GM21528 (cell line): ENCODE measurements around the gene MAPK6.

Source experiments
- ATAC-seq: cut with Tn5 transposase; IDR thresholded peaks from one replicate; pipeline ENCODE4 v1.9.1; 2021; ENCODE audit warnings: mild to moderate bottlenecking, moderate library complexity; ENCODE audit not compliant: unreplicated experiment, low FRiP score

The MAPK6 gene

DNA sequence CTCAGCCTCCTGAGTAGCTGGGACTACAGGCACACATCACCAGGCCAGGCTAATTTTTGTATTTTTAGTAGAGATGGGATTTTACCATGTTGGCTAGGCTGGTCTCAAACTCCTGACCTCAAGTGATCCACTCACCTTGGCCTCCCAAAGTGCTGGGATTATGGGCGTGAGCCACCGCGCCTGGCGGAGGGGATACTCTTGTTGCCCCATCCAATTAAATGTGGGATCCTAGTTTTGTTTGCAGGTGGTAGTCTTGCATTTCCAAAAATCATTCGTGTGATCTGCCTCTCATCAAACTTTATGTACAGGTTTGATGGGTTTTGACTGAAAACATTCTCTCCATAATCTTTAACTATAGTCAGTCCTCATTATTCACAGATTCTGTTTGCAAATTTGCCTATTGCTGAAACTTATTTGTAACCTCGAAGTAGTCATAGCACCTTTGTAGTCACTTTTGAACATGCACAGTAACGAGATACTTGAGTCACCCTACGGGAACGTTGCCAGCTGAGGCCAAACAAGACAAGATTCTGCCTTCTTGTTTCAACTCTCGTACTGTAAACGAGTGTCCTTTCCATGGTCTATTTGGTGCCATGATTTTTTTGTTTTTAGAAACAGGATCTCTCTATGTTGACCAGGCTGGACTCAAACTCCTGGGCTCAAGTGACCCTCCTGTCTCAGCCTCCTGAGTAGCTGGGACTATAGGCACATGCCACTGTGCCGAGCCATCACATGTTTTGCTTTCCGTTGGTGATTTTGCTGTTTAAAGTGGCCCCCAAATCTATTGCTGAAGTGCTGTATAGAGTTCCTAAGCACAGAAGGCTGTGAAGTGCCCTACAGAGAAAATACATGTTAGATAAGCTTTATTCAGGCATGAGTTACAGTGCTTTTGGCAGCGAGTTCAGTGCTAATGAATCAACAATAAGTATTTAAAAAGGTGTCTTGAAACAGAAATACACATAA is 8.1 kb upstream of the MAPK6 start:
- ATAC-seq, result no peak

DNA sequence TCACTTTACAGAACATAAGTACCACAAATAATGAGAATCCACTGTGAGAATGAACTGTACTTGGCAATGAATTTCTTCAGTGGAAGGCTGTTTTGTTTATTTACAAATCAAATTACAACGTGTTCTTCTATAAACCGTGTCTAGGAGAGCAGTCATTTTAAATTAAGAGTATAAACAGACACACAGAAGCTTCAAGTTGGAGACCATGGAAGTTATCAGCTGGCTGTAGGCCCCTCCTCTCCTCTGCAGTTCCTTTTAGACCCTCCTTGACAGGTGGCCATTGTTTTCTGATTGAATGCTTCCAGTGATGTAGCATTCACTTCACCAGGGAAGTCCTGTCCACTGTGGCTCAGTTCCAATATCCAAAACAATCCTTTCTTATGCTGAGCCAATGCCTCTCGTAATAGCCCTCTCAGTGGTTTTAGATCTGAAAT is 7.3 kb upstream of the MAPK6 start:
- ATAC-seq, result no peak

DNA sequence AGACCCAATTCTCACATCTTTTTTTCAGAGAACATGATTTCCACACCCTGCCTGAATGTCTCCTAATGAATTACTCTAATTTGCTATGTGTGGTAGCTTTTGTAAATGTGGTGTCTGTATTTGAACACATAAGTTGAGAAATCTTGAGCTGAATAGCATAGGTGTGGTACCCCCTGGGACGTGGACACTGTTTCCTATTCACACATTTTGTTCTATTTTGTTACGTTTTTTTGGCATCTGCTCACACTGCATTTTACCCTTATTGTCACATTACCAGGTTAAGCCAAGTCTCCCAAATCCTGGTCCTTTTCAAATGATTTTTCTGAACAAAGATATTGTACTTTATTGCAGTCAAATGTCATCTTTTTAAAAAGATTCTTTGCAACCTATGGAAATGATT is 6.8 kb upstream of the MAPK6 start:
- no peak for ATAC-seq

DNA sequence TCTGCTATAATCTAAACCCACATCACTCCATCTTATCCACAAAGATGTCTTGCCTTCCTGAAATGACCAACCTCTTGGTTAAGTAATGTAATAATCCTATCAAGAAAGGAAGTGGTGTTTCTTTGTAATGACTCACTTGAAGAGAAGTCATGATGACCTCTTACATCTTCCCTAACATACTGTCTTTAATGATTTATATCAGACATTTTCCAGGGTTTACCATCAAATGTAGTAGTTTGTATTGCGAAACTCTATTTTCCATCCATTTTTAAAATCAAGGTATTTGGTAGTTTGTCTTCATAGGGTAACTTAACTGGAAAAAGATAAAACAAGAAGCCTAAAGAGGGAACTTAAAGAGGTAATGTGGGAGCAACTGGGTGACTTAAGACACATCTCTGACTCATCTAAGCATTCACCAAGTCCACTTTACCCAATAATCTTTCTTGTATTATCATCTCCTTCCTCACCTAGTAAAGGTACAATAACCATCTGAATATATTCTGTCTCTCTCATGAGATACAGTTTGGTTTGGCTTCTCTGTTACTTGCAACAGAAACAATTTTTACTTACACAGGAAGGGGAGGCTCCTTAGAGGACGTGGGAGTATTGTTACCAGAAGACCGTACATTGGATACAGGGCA is 5.7 kb upstream of the MAPK6 start:
- no peak for ATAC-seq

DNA sequence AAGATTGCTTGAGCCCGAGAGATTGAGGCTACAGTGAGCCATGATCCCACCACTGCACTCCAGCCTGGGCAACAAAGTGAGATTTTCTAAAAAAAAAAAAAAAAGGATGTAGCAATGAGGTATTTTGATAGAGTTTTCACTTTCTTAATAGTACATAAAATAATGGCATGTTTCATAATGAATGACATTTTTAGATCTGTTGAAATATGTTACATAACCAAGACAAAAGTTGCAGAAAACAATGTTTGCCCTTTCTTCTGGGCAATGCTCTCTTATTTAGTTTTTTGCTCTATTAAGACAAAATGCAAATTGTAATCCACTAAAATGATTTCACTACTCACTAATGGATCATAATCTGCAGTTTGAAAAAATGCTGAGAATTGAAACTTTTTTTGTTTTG is 4.4 kb upstream of the MAPK6 start:
- no peak for ATAC-seq

DNA sequence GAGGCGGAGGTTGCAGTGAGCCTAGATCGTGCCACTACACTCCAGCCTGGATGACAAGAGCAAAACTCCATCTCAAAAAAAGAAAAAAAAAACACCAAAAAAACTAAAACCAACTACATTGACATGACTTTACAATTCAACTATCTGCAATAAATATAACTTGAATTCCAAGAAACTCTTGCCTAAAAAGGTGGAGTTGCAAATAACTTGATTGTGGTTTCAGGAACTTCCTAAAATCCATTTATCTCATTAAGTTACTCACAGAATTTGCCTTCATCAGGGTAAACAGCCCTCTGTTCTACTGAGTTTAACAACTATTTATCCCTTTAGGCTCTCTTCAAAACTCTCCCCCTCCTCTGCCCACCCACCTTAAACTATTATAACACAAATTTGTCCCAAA is 2.7 kb upstream of the MAPK6 start:
- no peak for ATAC-seq

DNA sequence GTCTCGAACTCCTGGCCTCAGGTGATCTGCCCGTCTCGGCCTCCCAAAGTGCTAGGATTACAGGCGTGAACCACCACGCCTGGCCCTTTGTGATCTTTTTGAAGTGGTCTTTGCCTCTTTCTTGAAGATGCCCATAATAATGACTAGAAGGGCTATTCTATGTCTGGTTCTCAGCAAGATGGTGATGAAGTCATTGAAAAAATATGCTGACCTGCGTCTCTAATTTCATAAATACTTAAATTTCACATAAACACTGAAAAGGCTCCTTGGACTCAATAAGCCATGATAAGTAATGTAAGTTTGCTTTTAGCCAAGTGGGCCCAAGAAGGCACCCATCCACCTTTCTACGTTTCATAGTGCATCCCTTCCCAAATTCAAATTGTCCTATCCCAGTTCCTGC is 775 bp upstream of the MAPK6 start:
- ATAC-seq, result no peak

DNA sequence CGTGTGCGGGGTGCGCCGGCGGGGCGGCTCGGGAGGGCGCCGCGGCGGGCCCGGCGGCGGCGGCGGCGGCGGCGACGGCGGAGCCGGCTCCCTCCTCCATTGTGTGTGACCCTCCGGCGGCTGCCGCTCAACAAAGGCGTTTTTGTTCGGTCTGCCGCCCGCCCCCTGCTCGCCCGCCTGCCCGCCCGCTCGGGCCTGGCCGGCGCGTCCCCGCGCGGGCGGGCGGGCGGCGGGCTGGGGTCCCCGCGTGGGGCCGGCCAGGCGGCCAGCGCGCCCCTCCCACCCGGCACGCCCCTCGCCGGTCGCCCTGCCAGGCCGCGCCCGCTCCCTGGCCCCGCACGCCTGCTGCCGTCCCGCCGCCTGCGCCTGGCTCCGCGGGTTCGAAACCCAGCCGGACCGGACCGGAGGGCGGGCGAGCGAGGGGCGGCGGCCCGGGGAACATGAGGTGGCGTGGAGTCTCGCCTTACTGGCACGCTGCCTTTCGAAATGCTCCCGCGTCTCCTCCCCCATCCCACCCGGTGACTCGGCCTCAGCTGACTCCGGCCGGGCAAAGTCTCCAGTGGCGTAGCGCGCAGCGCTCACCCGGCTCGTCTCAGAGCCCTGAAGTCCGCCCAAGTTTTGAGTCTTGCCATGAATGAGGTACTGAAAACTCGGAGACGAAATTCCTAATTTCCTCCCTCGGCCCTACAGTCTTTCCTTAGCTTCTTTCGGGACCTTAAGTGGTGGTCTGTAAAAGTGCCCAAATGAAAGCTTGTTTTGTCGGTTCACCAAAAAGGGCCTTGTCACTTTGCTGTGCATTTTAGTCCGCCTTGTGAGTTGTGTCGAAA is 588 bp downstream of the MAPK6 start:
- ATAC-seq, result peak; percentile 58

DNA sequence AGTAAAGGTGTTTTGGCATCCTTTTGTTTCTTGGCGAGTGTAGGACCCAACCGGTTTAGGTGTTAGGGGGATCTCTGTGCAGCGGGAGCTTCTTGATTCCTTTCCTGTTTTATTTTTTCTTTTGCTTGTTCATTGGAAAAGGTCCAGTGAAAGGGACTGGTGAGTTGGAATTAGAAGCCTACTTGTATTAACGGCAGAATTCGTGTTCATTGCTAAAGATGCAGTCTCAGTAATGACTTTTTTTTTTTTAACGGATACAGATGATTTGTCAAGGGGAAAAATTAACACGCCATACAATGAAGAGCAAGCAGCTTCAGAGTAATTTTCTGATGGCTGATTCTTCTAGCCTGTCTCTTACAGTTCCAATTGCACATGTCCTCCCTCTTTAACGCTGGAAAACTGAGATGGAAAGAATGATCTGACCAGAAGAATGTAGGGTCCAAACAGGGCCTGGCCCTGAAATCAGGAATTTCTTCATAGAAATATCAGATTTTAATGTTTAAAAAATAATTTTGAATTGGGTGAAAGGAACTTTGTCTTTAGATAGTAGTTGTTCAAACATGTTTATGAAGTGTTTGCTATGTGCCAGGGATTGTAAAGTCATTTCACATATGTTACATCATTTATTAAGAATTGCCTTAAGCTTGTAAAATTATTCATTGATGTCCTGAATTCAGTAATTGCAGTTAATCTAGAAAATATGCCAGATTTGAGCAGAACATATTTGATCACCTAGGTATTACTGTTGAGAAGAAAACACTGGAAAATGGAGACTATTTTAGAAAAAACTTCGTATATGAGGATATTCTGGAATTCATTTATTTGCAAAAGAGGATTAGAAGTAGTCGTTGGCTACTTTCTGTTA is 1.4 kb downstream of the MAPK6 start:
- no peak for ATAC-seq

DNA sequence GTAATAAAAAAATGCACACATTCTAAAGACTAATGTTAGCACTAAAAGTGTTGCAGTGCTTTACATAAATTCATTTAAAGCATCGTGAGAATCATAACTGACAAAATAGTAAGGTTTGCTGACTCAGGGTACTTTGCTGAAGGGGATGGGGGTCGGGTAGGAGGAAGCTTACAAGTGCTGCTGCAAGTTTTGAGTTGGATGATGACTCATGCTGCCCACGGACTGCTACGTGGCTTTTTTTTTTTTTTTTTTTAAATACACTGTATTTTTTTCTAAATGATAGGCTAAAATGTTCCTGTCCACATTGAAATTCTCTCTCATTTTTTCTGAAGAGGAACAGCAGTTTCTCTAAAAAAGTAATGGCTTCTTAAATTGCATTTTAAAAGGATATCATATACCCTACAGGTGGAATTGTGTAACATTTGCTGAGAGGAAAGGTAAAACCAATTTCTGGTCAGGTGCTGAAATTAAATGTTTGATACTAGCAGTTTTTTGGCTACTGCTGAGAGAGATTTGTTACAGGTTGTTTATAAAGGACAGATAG is 2.2 kb downstream of the MAPK6 start:
- no peak for ATAC-seq

DNA sequence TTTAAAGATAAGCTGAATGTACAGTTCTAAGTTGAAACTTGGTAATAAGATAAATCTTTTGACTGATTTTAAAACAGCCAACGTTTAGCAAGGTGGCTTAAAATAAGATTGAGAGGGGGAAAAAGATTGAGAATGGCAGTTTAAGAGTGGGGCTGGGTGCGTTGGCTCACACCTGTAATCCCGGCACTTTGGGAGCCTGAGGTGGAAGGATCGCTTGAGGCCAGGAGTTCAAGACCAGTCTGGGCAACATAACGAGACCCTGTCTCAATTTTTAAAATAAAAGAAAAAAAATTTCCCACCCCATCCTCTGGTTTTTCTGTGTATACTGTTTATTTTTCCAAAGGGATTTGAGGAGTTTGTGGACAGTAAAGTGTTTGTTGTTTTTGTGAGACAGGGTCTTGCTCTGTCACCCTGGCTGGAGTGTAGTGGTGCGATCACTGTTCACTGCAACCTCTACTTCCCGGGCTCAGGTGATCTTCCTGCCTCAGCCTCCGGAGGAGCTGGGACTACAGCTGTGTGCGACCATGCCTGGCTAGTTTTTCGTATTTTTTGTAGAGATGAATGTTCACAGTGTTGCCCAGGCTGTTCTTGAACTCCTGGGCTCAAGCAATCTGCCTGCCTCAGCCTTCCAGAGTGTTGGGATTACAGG is 3.0 kb downstream of the MAPK6 start:
- ATAC-seq, result no peak

DNA sequence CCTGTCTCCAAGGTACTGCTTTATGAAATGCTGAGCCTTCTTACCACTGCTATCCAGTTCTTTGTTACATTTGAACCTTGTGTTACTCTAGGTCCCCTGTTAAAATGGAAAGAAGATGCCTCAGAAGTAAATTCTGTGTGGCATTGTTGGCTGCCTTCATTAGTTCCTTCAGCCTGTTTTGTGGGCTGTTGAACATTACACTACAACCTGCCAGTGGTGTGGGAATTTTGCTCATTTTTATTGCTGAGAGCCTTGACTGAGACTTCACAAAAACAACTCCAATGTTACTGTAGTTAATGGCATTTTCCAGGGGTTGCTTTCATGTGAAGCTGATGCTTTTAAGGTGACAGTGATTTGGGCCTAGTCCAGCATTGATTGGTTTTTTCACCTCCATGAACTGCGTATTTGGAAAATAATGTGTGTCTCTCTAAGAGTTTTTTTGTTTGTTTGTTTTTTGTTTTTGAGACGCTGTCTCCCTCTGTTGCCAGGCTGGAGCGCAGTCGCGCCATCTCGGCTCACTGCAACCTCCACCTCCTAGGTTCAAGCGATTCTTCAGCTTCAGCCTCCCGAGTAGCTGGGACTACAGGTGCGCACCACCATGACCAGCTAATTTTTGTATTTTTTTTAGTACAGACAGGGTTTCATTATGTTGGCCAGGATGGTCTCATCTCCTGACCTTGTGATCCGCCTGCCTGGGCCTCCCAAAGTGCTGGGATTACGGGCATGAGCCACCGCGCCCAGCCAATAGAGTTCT is 4.3 kb downstream of the MAPK6 start:
- ATAC-seq, result no peak

DNA sequence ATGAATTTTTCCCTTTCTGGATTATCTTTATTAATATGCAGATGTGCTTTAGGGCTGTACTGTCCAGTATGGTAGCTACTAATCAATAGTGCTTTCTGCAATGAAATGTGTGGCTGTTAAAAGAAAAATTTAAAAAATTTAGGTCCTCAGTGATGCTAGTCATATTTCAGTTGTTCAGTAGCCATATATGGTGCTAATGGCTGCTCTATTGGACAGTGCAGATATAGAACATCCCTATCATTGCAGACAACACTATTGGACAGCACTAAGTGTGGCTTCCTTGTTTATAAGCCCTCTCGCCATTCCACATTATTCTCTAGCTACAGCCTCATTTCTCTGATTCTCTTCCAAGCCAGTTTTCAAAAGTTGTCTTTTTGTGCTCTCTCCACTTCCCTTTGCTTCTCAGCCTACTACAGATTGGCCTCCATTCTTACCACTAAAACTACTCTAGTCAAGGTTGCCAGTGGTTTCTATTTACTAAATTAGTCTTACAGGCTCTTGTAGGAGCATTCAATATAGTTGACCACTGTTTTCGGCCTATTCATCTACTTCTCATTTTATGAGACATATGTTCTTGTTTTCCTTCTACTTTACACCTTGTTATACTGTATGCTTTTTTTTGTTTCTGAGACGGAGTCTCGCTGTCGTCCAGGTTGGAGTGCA is 9.5 kb downstream of the MAPK6 start:
- no peak for ATAC-seq

DNA sequence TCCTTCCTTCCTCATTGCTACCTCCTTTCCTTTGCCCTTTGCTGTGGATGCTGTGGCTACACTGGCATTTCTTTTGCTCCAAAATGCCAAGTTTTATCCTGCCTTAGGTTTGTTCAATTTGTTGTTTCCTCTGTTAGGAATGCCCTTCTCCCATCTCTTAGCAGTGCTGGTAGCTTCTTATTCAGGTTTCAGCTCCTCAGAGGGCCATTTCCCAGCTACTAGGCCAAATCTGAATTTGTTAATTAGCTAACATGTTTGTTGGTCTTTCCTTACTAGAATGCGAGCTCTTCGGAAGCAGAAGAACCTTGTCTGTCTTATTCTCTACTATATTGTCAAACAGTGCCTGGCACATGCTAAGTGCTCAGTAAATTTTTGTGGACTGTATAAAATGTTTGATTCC is 11.0 kb downstream of the MAPK6 start:
- no peak for ATAC-seq

DNA sequence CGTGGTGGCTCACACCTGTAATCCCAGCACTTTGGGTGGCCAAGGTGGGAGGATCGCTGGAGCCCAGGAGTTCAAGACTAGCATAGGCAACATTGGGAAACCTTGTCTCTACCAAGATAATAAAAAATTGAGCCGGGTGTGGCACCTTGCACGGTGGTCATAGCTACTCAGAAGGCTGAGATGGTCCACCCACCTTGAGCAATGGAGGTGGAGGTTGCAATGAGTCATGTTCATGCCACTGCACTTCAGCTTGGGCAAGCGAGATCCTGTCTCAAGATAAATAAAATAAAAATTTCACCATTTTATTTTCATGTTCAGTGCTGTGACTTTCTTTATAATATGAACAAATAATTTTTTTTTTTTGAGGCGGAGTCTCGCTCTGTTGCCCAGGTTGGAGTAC is 12.5 kb downstream of the MAPK6 start:
- no peak for ATAC-seq

DNA sequence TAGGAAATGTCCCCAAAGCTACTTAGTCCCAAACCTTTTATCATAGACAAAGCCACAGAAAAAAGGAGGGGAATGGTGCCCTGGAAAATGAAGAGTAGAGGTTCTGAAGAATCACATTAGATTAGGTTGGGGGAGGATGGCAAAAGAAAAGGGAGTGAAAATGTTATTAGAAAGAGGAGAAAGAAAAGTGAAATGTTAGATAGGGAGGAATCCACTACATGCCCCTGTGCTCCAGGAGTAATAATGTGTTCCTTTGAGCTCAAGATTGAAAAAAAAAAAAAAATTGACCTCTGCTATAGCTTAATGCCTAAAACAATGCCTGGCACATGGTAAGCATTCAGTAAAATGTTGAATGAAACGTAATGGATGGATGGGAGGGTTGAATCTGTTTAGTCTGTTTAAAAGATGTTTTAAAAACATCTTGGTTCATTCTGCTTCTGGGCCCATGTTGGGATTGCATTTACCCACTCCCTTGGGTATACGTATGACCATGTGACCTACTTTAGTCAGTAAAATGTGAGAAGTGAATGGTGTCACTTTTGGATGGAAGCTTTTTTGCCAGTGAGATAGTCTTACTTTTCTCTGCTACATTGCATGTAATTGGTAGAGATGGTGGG is 19.0 kb downstream of the MAPK6 start:
- no peak for ATAC-seq

DNA sequence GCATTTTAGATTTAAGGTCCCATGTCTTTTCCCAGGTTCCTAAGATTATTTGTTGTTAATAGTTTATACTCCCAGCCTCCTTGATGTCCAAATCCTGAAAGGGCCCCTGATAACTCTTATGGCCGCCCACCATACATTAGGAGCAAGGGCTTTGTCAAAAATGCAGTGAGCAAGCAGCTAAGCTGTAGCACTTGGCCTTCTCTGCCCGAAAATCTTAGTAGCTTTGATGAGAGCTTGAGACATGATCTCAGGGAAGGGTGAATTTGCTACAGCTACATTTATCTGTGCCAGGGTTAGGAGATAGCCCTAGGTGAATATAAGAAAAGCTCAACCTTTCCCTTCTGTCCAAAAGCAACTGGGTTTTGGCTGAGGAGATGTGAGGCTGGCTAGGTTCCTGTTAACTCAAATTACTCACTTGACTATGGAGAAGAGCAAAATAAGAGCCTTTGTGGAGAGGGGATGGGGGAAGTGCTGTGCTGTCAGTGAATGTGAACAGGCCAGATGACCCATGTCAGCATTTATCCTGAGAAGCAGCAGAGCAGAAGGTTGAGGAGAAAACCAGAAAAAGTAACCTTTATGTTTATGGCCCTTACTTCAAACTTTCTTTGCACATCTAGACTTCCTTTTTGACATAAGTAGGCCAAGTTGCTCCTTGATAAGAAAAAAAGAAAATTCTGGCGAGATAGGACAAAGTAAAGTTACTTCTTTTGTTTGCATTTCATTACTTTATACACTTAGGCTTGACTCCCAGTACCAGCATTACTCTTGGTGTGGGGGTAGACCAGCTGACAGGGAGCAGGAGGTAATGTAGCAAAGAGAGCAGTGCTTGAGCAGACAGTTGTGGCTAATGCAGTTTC is 21.1 kb downstream of the MAPK6 start:
- ATAC-seq, result no peak
